ENCODE results near the gene CHST3.

DNA sequence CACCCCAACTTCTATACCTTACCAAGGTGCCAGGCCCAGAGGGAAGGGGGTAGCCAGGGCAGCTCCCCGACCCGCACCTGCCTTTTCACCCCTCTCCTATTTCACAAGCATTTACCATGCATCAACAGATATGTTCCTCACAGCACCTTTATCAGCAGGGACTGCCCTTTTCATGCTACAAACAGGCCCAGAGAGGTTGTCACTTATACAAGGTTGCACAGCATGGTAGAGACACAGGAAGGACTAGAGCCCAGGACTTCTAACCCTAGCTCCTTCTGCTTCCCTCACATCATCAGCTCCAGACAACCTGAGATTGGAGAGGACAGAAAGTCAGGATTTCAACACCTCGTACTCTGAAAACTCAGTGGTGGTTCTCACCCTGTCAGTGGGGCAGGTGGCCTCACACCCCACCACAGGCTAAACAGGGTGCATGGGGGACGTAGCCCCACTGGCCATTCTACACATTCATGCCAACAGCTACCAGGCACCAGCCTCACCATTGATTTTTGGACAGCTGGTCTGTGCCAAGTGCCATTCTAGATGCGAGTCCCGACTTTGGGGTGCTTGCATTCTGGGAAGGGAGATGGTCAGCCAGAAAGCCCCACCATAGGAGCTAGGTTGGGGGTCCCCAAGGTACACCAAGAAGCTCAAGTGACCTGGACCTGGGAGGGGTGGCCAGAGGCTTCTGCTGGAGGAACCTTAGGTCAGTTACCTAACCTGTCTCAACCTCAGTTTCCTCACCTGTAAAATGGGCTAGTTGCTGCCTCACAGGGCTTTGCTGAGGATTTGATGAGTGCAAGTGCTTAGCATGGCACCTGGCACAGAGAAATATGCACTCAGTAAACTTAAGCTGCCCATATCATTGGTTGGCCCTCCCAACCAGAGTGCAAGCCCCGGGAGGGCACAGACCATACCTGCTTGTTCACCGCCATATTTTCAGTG is 38.4 kb downstream of the CHST3 start:
- TF ChIP-seq, protein P1, sequence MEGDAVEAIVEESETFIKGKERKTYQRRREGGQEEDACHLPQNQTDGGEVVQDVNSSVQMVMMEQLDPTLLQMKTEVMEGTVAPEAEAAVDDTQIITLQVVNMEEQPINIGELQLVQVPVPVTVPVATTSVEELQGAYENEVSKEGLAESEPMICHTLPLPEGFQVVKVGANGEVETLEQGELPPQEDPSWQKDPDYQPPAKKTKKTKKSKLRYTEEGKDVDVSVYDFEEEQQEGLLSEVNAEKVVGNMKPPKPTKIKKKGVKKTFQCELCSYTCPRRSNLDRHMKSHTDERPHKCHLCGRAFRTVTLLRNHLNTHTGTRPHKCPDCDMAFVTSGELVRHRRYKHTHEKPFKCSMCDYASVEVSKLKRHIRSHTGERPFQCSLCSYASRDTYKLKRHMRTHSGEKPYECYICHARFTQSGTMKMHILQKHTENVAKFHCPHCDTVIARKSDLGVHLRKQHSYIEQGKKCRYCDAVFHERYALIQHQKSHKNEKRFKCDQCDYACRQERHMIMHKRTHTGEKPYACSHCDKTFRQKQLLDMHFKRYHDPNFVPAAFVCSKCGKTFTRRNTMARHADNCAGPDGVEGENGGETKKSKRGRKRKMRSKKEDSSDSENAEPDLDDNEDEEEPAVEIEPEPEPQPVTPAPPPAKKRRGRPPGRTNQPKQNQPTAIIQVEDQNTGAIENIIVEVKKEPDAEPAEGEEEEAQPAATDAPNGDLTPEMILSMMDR (IDR thresholded peaks at IDR 0.05), result no peak
- TF ChIP-seq, protein P2, sequence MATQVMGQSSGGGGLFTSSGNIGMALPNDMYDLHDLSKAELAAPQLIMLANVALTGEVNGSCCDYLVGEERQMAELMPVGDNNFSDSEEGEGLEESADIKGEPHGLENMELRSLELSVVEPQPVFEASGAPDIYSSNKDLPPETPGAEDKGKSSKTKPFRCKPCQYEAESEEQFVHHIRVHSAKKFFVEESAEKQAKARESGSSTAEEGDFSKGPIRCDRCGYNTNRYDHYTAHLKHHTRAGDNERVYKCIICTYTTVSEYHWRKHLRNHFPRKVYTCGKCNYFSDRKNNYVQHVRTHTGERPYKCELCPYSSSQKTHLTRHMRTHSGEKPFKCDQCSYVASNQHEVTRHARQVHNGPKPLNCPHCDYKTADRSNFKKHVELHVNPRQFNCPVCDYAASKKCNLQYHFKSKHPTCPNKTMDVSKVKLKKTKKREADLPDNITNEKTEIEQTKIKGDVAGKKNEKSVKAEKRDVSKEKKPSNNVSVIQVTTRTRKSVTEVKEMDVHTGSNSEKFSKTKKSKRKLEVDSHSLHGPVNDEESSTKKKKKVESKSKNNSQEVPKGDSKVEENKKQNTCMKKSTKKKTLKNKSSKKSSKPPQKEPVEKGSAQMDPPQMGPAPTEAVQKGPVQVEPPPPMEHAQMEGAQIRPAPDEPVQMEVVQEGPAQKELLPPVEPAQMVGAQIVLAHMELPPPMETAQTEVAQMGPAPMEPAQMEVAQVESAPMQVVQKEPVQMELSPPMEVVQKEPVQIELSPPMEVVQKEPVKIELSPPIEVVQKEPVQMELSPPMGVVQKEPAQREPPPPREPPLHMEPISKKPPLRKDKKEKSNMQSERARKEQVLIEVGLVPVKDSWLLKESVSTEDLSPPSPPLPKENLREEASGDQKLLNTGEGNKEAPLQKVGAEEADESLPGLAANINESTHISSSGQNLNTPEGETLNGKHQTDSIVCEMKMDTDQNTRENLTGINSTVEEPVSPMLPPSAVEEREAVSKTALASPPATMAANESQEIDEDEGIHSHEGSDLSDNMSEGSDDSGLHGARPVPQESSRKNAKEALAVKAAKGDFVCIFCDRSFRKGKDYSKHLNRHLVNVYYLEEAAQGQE (IDR thresholded peaks at IDR 0.05), result no peak
- TF ChIP-seq EP300 (IDR thresholded peaks at IDR 0.05) (no peak), MYC (IDR thresholded peaks at IDR 0.05; ENCODE audit: borderline replicate concordance, low read length) (no peak), POLR2A (IDR thresholded peaks at IDR 0.05; ENCODE audit: low read length) (no peak), ESRRA (IDR thresholded peaks at IDR 0.05; ENCODE audit: borderline replicate concordance, low read length) (no peak), FOXS1 (CRISPR knock-in tag; IDR thresholded peaks at IDR 0.05) (no peak)

Data from A549 (cell line).